Measurements from ENCODE around the gene PCDHA10. TPM values are rescaled to one million over a fixed set of nuclear protein-coding genes. Genes with fewer than 3 reads are reported as not detected.

The PCDHA10 gene
- total RNA-seq, 2 experiments from 2014 or later = not detected

DNA sequence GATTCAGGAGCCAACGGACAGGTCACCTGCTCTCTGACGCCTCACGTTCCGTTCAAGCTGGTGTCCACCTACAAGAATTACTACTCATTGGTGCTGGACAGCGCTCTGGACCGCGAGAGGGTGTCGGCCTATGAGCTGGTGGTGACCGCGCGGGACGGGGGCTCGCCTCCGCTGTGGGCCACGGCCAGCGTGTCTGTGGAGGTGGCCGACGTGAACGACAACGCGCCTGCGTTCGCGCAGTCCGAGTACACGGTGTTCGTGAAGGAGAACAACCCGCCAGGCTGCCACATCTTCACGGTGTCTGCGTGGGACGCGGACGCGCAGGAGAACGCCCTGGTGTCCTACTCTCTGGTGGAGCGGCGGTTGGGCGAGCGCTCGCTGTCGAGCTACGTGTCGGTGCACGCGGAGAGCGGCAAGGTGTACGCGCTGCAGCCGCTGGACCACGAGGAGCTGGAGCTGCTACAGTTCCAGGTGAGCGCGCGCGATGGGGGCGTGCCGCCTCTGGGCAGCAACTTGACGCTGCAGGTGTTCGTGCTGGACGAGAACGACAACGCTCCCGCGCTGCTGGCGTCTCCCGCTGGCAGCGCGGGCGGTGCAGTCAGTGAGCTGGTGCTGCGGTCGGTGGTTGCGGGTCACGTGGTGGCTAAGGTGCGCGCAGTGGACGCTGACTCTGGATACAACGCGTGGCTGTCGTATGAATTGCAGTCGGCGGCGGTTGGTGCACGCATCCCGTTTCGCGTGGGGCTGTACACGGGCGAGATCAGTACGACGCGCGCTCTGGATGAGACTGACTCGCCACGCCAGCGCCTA is 1.7 kb downstream of the PCDHA10 start:
- peaks cover 57% of the 10 kb centered on the region for H3K27me3 Mint-ChIP-seq
- no peak overlapping the region for H3K4me3 ChIP-seq (ENCODE audit: low read length)
- TF ChIP-seq, protein P1, sequence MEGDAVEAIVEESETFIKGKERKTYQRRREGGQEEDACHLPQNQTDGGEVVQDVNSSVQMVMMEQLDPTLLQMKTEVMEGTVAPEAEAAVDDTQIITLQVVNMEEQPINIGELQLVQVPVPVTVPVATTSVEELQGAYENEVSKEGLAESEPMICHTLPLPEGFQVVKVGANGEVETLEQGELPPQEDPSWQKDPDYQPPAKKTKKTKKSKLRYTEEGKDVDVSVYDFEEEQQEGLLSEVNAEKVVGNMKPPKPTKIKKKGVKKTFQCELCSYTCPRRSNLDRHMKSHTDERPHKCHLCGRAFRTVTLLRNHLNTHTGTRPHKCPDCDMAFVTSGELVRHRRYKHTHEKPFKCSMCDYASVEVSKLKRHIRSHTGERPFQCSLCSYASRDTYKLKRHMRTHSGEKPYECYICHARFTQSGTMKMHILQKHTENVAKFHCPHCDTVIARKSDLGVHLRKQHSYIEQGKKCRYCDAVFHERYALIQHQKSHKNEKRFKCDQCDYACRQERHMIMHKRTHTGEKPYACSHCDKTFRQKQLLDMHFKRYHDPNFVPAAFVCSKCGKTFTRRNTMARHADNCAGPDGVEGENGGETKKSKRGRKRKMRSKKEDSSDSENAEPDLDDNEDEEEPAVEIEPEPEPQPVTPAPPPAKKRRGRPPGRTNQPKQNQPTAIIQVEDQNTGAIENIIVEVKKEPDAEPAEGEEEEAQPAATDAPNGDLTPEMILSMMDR (IDR thresholded peaks at IDR 0.05) = no peak
- H3K27ac Mint-ChIP-seq = no peak overlapping the region
- ChIA-PET POLR2A (no interaction called here), CTCF (no interaction called here)
- peaks cover 29 to 40% of the 10 kb centered on the region in 2 experiments for H3K9me3 ChIP-seq (ENCODE audit: control insufficient read depth in 1 of 2, insufficient read depth in 1 of 2, low read length in 2 of 2)
- no peak overlapping the region for H3K27ac ChIP-seq (ENCODE audit: low read depth in 1 of 2, low read length in 2 of 2)
- H3K27me3 ChIP-seq (ENCODE audit: control insufficient read depth in 1 of 2, insufficient read depth in 2 of 2, low read length in 2 of 2) = peaks cover 9 to 11% of the 10 kb centered on the region in 2 experiments
- no peak overlapping the region for H3K4me3 Mint-ChIP-seq
- H3K9me3 Mint-ChIP-seq = peaks cover 15% of the 10 kb centered on the region
- H3K4me1 ChIP-seq (ENCODE audit: insufficient read depth, low read length) = no peaks in the 10 kb centered on the region
- H3K4me1 Mint-ChIP-seq (ENCODE audit: low read depth) = no peaks in the 10 kb centered on the region
- intact Hi-C loops (cut with DNase I, micrococcal nuclease) = no loop called here
- peaks cover 6% of the 10 kb centered on the region for H3K36me3 Mint-ChIP-seq (ENCODE audit: low read depth)
- no peak for DNase-seq
- ATAC-seq (ENCODE audit: poor library complexity) = no peak
- H3K36me3 ChIP-seq (ENCODE audit: insufficient read depth, low read length) = no peaks in the 10 kb centered on the region

DNA sequence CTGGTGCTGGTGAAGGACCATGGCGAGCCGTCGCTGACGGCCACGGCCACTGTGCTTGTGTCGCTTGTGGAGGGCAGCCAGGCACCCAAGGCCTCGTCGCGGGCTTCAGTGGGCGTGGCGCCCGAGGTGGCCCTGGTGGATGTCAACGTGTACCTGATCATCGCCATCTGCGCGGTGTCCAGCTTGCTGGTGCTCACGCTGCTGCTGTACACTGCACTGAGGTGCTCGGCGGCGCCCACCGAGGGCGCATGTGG is 2.2 kb downstream of the PCDHA10 start:
- no peak for DNase-seq
- Mint-ChIP-seq H3K36me3 (ENCODE audit: low read depth) (peaks cover 6% of the 10 kb centered on the region), H3K4me3 (no peak overlapping the region), H3K27ac (no peak overlapping the region), H3K27me3 (peaks cover 54% of the 10 kb centered on the region), H3K4me1 (ENCODE audit: low read depth) (no peaks in the 10 kb centered on the region), H3K9me3 (peaks cover 15% of the 10 kb centered on the region)
- POLR2A ChIA-PET = no interaction called here
- Histone ChIP-seq H3K4me3 (ENCODE audit: low read length) (no peak overlapping the region), H3K4me1 (ENCODE audit: insufficient read depth, low read length) (no peaks in the 10 kb centered on the region), H3K27me3 (ENCODE audit: control insufficient read depth in 1 of 2, insufficient read depth in 2 of 2, low read length in 2 of 2) (peaks cover 9 to 14% of the 10 kb centered on the region in 2 experiments), H3K36me3 (ENCODE audit: insufficient read depth, low read length) (no peaks in the 10 kb centered on the region), H3K27ac (ENCODE audit: low read depth in 1 of 2, low read length in 2 of 2) (no peak overlapping the region), H3K9me3 (ENCODE audit: control insufficient read depth in 1 of 2, insufficient read depth in 1 of 2, low read length in 2 of 2) (peaks cover 29 to 42% of the 10 kb centered on the region in 2 experiments)
- no peak for ATAC-seq (ENCODE audit: poor library complexity)
- intact Hi-C loops (cut with DNase I, micrococcal nuclease) = no loop called here
- TF ChIP-seq, protein P1 (IDR thresholded peaks at IDR 0.05) = no peak
- CTCF ChIA-PET = no interaction called here

DNA sequence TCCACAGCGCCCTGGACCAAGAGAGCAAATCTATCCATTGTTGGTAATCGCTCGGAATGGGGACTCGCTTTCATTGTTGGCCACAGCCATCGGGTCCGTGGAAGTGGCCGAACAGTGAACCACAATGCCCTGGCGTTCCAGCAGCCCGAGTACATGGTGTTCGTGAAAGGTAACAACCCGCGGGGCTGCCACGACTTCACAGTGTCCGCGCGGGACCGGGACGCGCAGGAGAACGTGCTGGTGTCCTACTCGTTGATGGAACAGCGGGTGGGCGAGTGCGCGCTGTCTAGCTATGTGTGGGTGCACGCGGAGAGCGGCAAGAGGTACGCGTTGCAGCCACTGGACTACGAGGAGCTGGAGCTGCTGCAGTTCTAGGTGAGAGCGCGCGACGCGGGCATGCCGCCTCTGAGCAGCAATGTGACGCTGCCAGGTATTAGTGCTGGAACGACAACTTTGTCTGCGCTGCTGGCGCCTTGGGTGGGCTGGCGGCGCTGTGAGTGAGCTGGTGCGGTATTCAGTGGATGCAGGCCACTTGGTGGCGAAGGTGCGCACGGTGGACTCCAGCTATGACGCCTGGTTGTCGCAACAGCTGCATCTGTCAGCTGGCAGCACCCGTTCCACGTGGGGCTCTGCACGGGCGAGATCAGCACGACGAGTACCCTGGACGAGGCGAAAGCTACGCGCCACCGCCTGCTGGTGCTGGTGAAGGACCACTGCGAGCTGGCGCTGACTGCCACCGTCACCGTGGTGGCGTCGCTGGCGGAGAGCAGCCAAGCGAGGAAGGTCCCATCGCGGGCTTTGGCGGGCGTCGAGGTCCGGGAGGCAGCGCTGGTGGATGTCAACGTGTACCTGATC is 7.0 kb downstream of the PCDHA10 start:
- no peaks in the 10 kb centered on the region for H3K4me1 Mint-ChIP-seq (ENCODE audit: low read depth)
- peaks cover 4% of the 10 kb centered on the region for H3K9me3 Mint-ChIP-seq
- no peaks in the 10 kb centered on the region for H3K36me3 ChIP-seq (ENCODE audit: insufficient read depth, low read length)
- no peaks in the 10 kb centered on the region for H3K36me3 Mint-ChIP-seq (ENCODE audit: low read depth)
- POLR2A ChIA-PET = no interaction called here
- TF ChIP-seq, protein P1 (IDR thresholded peaks at IDR 0.05) = no peak
- peaks cover 4 to 7% of the 10 kb centered on the region in 2 experiments for H3K27me3 ChIP-seq (ENCODE audit: control insufficient read depth in 1 of 2, insufficient read depth in 2 of 2, low read length in 2 of 2)
- intact Hi-C loops (cut with DNase I, micrococcal nuclease) = no loop called here
- H3K27ac Mint-ChIP-seq = no peak overlapping the region
- H3K4me1 ChIP-seq (ENCODE audit: insufficient read depth, low read length) = no peaks in the 10 kb centered on the region
- no peak overlapping the region for H3K27ac ChIP-seq (ENCODE audit: low read depth in 1 of 2, low read length in 2 of 2)
- ATAC-seq (ENCODE audit: poor library complexity) = no peak
- no peak overlapping the region for H3K4me3 Mint-ChIP-seq
- DNase-seq = no peak
- peaks cover 50% of the 10 kb centered on the region for H3K27me3 Mint-ChIP-seq
- peaks cover 13 to 34% of the 10 kb centered on the region in 2 experiments for H3K9me3 ChIP-seq (ENCODE audit: control insufficient read depth in 1 of 2, insufficient read depth in 1 of 2, low read length in 2 of 2)
- CTCF ChIA-PET = no interaction called here
- no peak overlapping the region for H3K4me3 ChIP-seq (ENCODE audit: low read length)

All from CD4-positive, alpha-beta T cell (primary cell).